HEK293T (cell line): ENCODE results near the gene DMXL1.

Experiments
- ARNT ChIP-seq: fragments of 450-650 bp; IDR thresholded peaks from 2 replicates; pipeline ENCODE4 v1.6.1; 2017; ENCODE audit warnings: mild to moderate bottlenecking
- BHLHE40 ChIP-seq: fragments of 450-650 bp; IDR thresholded peaks from 2 replicates; pipeline ENCODE4 v1.6.1; 2016; ENCODE audit warnings: mild to moderate bottlenecking, moderate library complexity, borderline replicate concordance
- CTBP1 ChIP-seq: fragments of 450-650 bp; IDR thresholded peaks from 2 replicates; pipeline ENCODE4 v1.6.1; 2016; ENCODE audit warnings: borderline replicate concordance
- ELF4 ChIP-seq: fragments of 450-650 bp; IDR thresholded peaks from 2 replicates; pipeline ENCODE4 v1.6.1; 2017; ENCODE audit warnings: antibody characterized with exemption
- FOXA1 ChIP-seq: fragments of 450-650 bp; IDR thresholded peaks from 2 replicates; pipeline ENCODE4 v1.6.1; 2016; ENCODE audit warnings: mild to moderate bottlenecking
- FOXK2 ChIP-seq: fragments of 450-650 bp; IDR thresholded peaks from 2 replicates; pipeline ENCODE4 v1.6.1; 2016; ENCODE audit warnings: mild to moderate bottlenecking
- FOXM1 ChIP-seq: fragments of 450-650 bp; IDR thresholded peaks from 2 replicates; pipeline ENCODE4 v1.6.1; 2017; ENCODE audit warnings: mild to moderate bottlenecking, borderline replicate concordance
- HDGF ChIP-seq: fragments of 450-650 bp; IDR thresholded peaks from 2 replicates; pipeline ENCODE4 v1.6.1; 2017; ENCODE audit warnings: antibody characterized with exemption, borderline replicate concordance
- NFRKB ChIP-seq: fragments of 450-650 bp; IDR thresholded peaks from 2 replicates; pipeline ENCODE4 v1.6.1; 2016; ENCODE audit warnings: mild to moderate bottlenecking, moderate library complexity
- SP1 ChIP-seq: fragments of 450-650 bp; IDR thresholded peaks from 2 replicates; pipeline ENCODE4 v1.6.1; 2017
- SUZ12 ChIP-seq: fragments of 450-650 bp; IDR thresholded peaks from 2 replicates; pipeline ENCODE4 v1.6.1; 2016; ENCODE audit warnings: mild to moderate bottlenecking
- TARDBP ChIP-seq: fragments of 450-650 bp; IDR thresholded peaks from 2 replicates; pipeline ENCODE4 v1.6.1; 2016
- ZNF384 ChIP-seq: fragments of 450-650 bp; IDR thresholded peaks from 2 replicates; pipeline ENCODE4 v1.6.1; 2016

DNA sequence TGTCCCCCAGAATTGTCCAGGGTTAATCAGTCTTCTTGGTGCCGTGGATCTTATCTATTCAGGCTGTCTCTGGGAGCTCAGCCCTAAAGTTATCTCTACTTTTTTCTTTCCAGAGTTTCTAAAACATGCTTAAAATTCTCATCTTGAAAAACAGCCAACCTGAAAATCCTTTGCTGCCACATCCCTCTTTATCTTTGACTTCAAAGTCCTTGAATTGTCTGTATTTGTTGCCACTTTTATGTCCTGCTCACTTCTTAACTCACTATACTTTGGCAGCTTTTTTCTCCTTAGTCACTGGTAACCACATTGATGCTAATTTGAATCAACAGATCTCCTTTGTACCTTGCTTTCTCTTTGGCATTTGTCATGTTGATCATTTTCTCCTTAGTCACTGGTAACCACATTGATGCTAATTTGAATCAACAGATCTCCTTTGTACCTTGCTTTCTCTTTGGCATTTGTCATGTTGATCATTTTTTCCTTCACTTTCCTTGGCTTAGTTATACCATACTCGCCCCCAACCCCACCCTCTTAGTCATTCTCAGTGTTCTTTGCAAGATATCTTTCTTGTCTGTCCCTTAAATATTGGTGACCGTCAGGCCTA, 8.5 kb downstream of the DMXL1 start:
- TF ChIP-seq NFRKB (no peak), CTBP1 (no peak), TARDBP (no peak), BHLHE40 (no peak), FOXA1 (no peak), SP1 (no peak), FOXK2 (no peak), ZNF384 (no peak), SUZ12 (no peak), ARNT (no peak), FOXM1 (no peak), ELF4 (no peak), HDGF (no peak)
